AG08395 (cell line): ENCODE results near the gene GPC3.

Source experiments
- DNase-seq: peaks from one replicate; pipeline ENCODE4 v3.0.0; 2012; ENCODE audit warnings: mixed read lengths, low spot score

Gene GPC3

DNA sequence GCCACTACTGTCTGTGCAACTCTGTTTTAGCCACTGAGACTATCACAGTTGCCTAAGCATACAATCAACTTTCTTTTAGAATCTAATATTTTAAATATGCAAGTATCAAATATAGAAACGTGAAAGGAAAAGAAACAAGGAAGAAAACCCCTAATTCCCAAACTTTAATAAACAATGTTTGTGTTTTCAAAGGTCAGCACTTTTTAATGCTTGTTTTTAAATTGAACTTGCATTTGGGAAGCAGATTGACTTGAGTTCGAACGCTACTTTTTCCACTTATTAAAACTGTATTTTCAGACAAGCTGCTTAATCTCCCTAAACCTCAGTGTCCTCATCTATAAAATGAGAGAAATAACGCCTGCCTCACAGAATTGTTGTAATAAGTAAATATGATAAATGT is 384.3 kb downstream of the GPC3 start:
- no peak for DNase-seq

DNA sequence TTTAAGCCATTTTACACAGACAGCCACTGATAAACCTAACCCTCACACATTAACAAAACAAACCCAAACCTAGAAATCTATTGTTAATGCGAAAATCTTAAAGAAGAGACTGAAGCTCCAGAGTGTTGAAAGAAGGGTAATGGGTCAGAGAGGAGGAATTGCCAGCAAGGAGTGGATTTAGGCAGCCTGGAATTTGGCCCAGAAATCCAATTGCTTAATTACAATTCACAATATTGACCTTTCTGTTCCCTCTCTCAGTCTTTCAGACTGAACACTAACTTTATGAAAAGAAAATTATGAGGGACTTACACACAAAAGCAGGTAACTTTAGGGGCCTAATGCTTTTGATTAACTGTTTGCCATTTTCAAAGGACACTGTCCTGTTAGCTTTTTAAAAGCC is 384.9 kb downstream of the GPC3 start:
- no peak for DNase-seq

DNA sequence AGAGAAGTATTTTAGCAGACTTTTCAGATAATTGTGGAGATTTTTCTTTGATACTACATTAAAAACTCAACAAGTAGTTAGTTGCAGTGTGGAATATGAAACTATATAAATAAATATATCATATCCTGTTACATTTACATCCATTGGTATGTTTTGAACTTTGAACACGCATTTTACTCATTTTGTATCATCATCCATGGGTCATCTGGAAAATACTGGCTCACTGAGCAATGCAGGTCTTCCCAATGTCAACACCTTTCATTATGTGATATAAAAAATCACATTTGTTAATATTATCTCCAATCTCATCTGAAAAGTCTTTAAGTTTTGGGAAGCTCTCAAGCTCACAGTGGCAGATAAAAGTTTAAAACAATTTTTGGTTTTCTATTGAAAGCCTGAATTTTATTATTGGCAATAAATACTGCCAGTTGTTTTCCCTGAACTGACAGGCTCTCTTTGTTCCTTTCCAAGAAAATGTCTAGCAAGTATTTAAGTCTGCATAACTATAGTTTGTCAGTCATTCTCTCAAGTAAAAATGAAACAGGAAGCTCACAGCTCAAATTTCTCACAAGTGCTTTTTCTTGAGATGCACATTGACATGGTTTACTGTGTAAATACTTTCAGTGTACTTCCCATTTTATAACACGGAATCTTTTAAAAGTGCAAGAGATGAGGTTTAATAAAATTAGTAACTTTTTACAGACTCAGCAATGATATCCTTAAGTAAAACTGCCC is 386.6 kb downstream of the GPC3 start:
- DNase-seq = no peak

DNA sequence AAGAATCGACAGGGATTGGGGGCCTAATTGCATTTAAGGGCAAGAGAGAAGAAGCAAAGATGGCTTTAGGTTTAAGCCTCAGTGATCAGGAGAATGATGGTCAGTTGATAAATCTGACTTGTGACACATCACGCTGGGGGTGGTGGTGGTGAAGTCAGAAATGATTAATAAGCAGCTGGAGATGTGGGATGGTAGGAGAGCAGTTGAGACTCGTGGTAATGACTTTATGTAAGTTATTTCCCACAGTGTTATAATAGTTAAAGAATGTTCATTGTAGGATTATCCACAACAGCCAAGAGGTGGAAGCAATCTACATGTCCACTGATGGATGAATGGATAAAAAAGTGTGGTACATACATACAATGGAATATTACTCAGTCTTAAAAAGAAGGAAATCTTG is 391.2 kb downstream of the GPC3 start:
- DNase-seq = no peak

DNA sequence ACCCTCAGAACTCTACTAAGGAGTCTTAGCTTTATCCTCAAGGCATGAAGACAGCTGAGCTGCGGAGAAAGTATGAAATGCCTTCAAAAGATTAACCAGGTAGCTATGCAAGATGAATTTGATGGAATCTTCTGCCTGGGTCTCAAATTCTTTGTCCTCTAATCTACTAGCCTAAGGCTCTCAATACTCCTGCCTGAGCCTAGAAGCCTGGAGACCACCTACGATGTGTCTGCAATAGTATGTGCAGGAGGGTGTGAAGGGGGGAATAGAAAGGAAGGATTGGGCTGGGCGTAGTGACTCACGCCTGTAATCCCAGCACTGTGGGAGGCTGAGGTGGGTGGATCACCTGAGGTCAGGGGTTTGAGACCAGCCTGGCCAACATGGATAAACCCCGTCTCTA is 391.9 kb downstream of the GPC3 start:
- DNase-seq = no peak

DNA sequence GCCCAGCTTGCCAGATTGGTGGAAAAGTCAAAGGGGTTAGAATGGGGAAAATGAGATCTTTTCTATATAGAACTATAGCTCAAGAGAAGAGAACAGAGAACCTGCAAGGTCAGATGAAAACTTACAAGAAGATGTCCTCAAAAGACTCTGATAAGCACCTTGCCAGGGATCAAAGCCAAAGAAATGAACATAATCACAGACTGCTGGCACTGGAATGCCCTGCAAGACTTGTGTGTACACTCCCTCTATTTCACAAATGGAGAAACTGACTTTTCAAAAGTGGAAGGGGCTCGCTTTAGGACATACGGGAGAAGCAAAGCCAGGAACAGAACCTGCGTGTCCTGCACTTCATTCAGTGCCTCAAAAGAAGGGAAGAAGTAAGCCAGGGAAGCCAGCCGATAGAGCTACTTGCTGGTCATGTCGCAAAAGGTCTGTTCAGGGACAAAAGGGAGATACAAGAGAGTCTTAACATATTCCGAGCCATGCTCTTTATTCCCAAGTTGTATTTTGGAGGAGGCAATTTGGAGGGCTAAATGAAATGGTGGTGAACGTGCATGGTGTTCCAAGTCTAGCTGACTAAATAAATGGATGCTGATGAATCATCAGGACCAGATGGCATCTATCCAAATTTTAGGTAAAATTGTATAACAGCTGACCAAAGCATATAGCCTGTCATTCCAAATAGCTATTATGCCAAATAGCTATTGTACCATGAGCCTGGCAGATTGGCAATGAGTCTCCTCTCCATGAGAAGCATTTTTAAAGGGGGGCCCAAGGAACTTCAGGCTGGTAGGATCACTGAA is 394.5 kb downstream of the GPC3 start:
- DNase-seq = no peak

DNA sequence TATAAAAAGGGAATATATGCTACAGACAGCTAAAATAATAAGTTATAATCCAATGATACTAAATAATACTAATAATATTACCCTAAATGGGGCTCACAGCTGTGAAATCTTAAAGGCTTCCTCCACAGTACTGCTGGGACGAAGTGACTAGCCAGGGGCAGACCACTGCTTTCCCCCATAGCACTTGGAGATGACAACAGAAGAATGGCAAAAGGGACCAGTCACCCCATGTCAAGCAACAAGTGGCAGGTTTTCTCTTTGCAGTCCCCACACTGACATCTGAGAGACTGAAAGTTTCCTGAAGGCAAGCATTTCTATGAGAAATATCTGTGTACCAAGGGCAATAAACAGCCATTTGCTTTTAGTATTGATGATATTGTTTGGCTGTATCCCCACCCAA is 396.6 kb downstream of the GPC3 start:
- no peak for DNase-seq

DNA sequence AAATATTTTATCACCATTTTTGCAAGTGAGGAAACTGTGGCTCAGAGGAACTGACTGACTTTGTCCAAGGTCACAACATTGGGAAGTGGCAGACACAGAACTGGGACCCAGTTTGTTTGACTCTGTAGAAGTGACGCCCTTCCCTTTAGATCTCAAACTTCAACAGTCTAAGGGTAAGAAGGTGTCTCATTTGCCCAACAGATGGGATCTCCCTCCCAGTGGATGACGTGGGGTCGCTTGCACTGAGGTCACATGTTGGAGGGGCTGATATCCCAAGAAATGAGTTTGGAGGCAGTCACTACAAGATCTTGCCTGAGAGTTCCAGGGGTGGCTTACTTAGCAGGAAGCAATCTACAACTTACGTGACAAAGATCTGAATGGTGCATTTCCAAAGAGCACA is 397.6 kb downstream of the GPC3 start:
- DNase-seq = no peak

DNA sequence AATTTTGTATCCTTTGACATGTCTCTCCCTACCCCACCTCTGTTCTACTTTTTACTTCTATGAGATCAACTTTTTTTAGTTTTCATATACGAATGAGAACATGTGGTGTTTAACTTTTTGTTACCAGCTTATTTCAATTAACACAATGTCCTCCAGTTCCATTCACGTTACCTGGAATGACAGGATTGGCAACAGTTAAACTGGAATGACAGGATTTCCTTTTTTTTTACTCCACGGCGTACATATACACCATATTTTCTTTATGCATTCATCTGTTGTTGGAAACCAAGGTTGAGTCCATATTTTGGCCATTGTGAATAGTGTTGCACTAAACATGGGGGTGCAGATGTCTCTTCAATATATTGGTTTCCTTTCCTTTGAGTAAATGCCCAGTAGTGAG is 398.3 kb downstream of the GPC3 start:
- DNase-seq = no peak

DNA sequence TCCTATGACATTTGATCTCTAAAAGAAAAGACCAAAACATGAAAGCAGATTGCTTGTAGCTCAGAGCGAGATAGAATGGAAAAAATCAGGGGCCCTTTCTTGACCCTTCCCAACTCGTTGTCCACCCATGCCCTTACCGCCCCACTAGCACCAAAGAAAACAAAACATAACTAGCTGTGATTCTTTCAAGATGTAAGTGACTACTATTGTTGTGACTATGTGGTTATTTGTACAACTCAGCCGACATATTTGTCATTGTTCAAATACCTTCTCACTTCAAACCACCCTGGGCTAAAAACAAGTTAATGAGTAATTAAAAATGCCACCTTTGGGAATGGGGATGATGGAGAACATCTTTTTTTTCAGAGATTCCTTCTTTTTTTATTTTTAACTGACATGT is 399.0 kb downstream of the GPC3 start:
- DNase-seq = peak; percentile 14

DNA sequence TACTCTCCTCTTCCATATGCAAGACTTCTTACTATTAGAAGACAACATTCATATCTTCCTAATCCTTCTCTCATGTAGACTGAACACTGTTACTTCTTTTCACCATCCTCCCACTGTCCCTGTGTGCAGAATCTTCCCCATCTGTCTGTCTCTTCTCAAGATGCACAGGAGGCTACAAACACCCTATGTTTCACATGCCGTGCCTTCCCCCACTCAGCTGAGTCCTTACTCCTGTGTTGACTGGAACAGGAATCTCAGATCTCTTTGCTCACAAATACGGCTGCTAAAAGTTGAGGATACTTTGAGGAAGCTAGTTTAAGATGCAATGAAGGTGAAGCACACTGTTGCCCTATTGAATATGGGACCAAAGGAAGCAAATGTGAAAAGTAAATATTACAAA is 401.6 kb downstream of the GPC3 start:
- no peak for DNase-seq

DNA sequence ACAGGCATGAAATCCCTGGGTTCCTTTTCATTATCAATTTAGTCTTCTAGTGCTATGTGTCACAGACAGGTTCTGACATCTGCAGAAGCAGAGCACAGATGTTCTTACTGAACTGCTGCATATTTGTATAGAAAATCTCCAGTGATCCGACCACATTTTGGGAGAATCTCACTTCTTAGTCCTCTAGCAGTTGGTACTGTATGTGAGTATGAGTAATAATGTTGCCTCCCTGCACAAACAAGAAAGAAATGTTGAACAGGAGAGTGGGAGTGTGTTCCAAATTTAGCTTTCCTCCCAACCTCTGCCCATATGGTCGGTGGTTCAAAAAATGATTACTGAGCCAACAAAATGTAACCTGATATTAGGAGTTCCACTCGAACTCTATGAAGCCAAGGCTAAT is 404.8 kb downstream of the GPC3 start:
- peak; percentile 12 for DNase-seq

DNA sequence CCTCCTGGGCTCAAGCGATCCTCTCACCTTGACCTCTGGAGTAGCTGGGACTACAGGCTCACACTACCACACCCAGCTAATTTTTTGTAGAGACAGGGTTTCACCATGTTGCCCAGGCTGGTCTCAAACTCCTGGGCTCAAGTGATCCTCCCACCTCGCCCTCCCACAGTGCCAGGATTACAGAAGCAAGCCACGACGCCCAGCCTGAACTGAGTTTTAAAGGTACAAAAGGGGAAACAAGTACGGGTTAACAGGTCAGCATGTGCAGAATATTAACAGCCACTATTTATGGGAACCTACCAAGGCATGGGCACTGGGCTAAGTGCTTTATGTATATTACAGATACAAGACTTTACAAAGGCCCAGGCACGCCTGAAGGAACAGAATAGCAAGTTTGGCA is 405.8 kb downstream of the GPC3 start:
- DNase-seq = no peak

DNA sequence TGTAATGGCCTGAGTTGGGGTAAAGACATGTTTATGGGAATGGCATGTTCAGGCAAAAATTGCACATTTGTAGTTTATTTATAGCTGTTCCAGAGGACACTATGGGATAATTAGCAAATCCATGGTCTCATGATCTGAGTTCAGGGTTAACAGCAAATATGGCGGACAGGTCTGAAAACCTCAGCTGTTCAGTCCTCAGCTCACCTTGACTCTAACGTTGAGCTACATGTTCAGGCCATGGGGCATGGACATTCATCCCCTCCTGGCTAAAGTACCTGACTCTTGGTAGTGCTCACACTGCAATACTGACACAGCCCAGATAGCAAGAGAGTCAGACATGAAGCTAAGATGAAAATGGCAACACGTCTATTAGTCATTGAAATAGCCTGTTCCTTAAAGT is 408.5 kb downstream of the GPC3 start:
- no peak for DNase-seq

DNA sequence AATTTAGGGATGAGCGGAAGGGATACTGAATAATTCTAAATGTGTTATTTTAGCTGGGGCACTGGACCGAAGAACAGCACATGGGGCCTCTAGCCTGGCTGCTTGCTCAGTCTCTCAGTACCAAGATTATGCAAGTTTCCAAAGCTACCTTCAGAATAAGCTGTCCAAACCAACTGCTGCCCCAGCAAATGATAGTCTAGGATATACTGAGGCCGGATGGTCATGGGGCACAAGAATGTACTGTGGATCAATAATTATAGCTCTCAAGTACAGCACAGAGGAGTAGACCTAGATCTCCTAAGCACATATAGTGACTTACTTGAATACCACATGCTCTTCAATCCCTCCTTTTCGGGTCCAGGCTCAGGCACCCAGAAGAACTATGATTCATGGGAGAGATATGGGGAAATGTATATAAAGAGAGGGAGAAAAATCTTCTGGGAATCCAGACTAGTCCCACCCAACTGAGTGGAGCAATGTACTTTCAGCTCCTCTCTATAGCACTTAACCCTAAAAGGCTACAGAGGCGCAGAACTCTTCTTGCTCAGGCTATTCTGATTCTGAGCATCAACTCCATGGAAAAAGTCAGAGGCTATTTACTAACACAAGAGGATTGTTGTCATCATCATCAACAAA is 409.8 kb downstream of the GPC3 start:
- DNase-seq = no peak

DNA sequence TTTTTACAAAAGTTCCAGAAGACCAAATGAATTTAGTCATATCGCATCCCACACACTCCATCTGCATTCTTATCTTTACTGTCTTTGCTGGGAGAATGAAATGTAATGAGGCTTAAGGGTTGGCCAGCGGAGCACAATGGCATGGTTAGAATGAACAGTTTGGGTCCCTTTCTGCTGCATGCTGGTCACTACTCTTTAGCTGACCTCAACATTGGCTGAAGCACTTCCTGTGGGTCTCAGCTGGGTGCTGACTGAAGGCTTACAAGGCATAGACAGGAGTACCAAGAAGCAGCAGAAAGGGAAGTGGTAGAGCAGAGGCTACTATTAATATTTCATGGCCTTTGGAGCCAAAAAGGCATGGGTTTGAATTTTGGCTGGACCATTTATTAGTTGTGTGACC is 410.7 kb downstream of the GPC3 start:
- no peak for DNase-seq

DNA sequence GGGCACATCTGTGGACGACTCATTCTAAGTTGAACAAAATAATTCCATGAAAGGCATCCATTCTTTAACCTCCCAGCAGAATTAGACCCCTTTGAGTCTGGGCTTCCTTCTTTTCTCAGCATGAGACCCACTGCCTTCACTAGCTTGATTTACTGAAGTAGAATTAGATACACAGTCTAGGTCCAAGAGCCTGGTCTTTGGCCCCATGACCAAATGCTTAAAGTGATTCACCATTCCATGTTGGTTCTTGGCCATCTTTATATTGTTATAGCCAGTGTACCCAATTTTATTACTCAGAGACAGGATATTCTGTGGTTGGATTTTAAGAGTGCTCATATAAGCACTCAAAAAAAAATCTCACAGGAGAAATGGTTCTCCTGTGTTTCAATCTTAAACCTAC is 414.8 kb downstream of the GPC3 start:
- peak; percentile 25 for DNase-seq

DNA sequence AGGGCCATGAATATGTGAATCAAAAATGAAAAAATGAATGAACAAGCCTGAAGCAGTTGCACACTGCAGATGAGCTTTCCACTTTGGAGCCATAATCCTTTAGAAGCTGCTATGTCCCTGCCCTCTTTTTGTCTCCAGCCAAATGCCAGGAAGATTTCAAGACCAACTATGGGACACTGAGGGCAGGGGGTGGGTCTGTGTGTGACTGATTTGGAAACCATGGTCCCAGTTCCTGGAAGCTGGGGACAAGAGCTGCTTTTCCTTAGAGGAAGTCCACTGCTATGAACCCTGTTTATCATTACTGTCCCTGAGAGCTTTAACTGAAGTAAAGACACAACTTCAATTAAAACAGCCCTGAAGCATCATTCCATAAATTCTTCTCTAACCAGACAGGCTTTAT is 416.2 kb downstream of the GPC3 start:
- no peak for DNase-seq

DNA sequence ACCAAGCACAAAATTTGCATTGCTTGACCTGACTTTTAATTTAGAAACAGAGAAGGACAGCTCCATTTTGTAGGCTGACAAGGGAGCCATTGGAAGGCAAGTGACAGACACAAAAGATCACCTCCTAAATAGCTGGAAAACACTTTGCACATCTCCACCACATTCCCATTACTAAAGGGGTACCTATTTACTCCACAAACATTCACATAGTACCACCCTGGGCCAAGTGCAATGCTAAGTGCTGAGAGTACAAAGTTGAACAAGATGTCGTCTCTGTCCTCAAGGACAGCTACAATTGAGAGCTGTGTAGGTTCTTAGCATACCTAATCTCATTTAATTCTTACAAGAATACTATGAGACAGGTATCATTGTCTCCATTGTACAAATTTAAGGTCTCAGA is 417.3 kb downstream of the GPC3 start:
- DNase-seq = no peak

DNA sequence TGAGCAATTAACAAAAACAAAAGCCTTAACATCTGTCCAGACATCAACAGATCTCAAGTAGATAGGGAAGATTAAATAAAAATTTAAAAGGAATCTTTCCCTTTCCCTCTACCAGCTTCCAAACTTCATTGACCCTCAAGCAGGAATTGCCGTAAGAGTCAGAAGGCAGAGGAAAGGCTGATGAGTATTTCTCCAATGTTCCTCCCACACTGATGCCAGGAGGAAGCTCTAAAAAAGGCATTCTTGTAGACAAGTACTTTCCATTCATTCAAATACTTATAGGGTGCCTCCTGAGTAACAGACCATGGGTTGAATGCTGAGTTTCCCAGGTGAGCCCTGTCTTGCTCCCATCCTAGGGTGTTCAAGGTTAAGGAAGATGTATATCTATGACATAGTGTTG is 418.5 kb downstream of the GPC3 start:
- no peak for DNase-seq

DNA sequence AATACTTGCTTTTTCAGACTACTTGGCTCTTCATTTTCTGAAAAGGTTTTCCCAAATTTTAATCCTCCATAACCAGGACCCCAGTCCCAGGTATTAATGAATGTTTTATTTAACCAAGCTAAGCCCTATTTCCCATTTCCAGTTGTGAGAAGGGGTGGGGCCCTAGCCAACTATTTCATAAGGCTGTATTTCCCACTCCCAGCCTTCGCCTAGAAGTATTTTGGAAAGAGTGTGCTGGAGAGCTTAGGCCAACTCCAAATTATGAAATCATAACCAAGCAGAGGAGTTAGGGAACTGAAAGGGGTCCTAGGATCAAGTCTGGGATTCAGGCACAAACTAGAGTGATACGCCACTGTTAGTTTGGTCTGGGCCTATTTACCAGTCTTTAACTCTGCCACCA is 421.7 kb downstream of the GPC3 start:
- no peak for DNase-seq

DNA sequence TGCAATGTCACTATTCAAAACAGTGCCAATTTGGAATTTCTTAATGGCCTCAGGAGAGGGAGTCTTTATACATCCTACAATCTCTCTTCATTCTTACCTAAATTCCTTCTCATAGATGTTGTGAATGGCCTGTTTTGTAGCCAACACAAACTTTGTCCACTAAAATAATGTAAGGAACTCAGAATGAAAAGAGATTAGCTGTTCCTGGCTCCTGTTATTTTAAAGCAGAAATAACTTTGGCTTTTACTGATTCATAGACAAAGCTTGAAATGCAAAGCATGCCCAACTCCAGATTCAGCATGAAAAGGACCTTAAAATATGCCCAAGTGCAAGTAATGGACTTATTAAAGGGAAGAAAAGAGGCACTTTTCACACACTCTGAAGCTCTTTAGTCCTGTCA is 424.1 kb downstream of the GPC3 start:
- DNase-seq = no peak

DNA sequence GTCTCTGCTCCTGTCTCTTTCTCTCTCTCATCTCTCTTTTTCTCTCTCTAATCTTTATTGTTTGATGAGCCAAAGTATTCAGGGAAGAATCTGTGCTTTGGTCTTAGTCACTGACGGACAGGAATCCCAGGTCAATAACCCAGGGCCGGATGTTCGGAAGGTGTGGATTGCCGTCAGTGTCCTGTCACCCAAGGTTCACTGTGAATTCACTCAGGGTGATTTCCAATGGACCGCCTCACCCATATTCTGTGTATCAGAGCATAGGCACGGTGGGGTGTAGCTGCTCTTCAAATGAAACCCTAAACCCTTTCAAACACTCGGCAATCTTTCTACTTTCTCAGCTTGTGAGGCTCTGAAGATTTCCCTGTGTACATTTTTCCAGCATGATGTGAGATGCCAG is 425.5 kb downstream of the GPC3 start:
- DNase-seq = no peak
